GM21717 (cell line): ENCODE data around the gene NRN1.
"Not testable (repeated sequence)": the region's sequence is repeated elsewhere in the genome, so short reads cannot be mapped to it uniquely, and the experiment has no call there.

Experiments used
- ATAC-seq: cut with Tn5 transposase; IDR thresholded peaks from one replicate; pipeline ENCODE4 v1.9.1; 2021; ENCODE audit warnings: mild to moderate bottlenecking, moderate library complexity; ENCODE audit not compliant: unreplicated experiment

NRN1 gene, protein sequence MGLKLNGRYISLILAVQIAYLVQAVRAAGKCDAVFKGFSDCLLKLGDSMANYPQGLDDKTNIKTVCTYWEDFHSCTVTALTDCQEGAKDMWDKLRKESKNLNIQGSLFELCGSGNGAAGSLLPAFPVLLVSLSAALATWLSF

DNA sequence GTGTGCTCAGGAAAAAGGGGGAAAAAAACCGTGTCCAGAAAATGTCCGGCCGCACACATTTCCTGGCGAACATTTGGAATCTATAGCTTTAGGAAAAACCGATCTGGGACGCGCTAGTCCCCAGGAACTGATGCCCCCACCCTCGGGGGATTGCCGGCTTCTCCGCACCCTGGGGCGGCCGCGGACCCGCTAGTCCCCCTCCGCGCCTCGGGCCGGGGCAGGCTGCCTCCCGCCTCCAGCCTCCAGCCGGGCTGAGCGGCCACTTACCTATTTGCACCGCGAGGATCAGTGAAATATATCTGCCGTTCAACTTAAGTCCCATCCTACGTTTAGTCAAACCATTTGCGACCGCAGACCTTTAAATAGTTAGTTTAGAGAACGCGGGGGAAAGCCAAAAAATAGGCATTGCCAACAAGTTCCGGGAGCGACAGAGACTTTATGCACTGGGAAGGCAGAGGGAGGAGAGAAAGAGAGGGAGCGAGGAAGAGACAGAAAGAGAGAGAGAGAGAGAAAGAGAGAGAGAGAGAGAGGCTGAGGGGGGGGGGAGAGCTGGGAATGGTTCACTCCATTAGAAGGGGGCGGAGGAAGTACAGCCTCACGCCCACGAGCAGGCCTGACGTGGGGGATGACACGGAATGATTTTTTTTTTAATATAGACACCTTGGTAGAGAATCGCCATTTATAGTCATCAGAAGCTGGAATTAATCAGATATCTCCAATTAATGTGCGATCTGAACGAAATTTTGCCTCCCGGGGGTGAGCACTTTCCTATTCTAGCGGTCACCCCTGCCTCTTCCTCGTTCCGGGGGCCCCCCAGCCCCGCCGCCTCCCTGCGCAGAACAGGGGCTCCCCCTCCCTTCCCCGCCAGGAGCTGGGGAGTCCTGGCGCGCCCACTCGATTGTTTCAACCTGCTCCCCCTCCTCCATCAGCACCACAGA, at the start of gene NRN1:
TSS of gene NRN1 (minus strand) at position 498 of the 938 bp plus-strand sequence. CDS start at position 322, 176 bp downstream.
- no peak for ATAC-seq

DNA sequence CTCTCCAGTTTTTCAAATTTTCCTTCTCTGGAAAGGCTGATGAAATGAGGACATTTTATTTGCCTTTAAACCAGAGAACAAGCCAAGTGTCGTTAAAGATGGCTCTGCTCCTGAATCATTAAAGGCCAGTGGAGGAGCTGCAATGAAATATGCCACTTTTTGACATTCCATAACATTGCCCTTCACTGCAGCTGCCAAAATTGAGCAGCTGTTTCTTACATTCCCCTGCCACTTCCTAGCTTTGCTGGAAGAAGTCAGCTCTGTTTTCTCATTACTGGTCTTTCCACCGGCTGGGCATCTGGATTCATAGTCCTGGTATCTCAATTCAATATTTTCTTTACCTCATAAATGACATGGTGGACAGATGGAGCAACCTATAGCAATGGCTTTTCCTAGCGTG, 45.5 kb upstream of the NRN1 start:
- ATAC-seq: no peak

DNA sequence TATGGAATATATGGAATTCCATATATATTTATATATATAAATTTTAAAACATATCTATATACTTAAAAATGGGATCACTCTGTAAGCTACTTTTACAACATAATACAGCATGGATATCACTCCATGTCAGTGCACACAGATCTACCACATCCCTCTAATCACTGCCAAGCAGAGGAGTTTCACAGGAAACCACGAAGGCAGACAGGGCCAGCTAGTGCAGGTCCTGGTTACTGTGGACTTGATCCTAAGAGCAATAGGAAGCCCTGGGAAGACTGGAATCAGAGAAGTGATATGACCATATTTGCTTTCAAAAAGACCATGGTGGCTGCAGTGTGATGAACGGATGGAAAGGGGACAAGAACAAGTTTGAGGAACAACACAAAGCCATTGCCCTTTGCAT, 40.0 kb upstream of the NRN1 start:
- ATAC-seq: no peak

DNA sequence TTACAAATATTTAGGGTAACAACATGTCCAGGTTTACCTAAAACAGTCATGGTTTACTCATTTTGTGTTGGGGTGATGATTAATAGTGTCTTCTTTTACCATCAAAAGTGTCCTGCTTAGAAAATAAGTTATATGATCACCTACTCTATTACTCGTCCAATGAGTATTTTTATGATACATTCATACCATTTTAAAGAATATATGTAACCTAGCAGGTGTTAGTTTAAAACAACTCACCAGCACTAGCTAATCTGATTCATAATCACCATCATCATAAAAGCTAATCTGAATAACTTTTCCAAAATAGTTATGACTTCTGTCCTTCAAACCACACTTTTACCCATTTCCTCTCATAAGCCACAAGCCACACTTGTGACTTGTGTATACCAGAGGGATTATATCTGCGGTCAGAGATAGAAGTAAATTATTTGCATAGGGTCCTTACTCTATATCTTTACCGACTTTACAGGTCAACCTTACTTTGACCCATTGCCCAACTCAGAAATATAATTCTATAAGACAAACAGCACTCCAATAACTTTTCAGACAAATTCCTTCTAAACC, 33.3 kb upstream of the NRN1 start:
- ATAC-seq: no peak

DNA sequence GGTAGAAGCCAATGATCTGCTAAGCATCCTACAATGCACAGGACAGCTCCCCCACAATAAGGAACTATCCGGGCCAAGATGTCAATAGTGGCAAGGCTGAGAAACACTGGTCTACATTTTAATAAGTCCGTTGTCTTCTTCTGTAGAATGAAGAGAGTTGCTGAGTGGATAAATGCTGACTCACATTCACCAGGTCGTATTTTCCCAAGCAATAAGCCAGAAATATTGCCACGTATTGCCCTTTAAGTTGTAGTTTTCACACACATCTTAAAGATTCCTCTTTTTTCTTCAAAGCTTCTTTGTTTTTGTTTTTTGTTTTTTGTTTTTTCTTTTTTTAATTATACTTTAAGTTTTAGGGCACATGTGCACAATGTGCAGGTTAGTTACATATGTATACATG, 30.5 kb upstream of the NRN1 start:
- no peak for ATAC-seq

DNA sequence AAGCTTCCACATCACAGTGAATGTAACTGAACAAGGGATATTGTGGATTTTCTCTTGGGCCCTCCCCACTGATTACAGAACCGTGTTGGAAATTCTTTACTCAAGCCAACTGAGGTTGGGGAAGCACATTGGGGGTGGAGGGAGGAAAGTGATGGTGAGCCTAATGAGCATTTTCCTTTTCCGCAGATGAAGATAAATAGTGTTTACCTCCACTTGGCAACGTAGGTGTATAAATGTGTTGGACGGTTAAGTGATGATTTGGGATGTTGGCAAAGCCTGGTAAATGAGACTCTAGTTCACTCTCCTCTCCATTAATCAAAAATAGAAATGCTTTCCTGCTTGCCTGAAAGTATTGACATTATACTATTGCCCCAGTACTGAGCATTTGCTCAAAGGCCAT, 27.1 kb upstream of the NRN1 start:
- no peak for ATAC-seq

DNA sequence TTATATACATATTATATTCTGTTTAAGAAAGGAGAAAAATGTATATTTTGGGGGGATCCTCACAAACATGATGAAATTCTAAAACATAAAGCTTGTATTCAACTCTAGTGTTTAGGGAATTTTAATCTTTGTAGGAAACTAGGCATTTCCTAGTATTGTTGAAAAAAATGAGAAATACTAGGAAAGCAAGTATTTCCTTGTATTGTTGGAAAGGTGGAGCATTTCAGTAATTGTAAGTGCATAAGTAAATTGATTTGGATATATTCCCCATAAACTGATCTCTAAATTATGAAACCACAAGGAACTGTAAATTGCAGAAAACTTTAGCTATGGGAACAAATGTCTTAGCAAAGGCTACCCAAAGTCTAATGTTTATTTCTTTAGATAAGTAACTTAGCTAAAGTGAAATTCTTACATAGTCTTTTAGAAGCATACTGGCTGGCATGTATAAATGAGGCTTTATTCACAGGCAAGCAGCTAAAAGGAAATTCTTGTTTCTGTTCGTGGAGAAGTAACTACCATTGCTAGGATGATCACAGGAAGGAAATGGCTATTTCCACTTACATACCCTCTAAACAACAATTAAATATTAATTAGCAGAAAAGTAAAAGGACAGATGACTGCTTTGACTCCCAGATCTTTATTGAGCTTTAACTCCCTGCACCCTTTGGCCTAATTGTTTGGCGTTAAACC, 19.9 kb upstream of the NRN1 start:
- ATAC-seq: no peak

DNA sequence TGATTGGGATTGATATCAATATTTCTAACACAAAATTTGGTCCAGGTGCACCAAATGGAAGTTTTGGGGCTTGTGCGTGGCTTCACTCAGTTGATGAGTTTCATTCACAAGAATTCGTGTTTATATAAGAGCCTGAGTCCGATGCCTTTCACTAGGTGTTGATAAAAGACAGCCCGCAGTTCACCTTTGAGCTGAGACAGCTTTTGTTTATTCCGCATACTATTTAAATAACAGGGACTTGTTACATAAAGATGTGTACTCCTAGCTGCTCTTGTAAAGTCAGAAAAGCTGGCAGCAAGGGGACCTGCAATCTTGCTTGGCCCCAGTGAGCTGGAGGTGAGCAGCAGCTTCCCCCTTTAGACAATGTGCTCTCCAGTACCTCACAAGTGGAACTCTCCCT, 19.0 kb upstream of the NRN1 start:
- ATAC-seq: no peak

DNA sequence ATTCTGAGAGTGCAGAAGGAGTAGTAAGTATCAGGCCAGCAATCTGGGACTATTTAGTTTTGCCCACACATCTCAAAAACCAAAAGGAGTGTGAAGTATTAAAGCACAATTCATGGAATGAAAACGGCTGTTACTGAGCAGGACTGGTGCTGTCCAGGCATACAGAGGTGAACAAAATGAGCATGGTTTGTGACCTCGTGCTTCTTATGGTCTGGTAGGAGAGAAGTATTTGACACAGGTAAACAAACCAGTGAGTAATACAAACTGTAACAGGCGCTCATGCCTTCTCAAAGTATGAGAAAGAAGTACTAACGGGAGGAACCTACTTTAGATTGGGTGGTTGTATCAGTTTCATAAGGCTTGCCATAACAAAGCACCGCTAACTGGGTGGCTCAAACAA, 17.5 kb upstream of the NRN1 start:
- ATAC-seq: no peak

DNA sequence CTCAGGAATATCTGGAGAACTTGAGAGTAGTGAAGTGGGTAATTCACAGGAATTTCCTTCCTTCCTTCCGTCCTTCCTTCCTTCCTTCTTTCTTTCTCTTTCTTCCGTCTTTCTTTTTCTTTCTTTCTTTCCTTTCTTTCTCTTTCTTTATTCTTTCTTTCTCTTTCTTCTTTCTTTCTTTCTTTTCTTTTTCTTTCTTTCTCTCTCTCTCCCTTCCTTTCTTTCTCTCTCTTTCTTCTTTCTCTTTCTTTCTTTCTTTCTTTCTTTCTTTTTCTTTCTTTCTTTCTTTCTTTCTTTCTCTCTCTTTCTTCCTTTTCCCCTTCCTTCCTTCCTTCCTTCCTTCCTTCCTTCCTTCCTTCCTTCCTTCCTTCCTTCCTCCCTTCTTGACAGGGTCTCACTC, 16.1 kb upstream of the NRN1 start:
- ATAC-seq: not testable (repeated sequence)

DNA sequence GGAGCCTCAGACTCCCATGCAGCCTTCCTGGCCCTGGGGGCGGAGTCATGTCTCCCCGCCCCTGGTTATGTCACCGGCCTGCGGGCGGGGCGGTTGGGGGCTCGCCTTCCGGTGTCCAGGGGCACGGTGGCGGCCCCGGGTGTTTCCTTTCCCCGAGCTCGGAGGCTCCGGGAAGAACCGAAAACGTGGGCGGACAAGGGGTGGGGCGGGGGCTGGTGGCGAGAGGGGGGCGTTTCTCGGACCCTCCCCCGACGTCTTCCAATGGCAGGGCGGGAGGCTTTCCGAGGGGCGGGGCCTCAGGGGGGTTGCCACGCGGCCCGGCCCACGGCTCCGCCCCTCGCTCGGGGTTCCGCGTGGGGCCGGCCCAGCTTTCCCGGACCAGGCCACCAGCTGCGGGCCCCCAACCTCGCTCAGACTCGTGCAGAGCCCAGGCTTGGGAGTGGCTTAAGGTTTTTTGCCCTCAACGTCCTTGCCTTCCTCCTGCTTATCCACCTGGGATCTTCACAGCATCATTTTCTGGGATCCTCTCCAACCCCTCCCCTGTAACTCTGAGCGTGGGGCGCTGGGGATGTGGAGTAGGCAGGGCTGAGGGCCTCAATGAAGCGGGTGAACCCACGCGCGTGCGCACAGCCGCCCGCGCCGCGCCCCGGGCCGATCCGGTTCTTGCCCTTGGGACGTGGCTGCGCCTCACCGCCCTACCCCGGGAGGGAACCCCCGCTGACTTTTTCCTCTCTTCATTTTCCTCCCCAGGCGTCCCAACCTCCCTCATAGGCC, 2.1 kb upstream of the NRN1 start:
- peak; percentile 70 for ATAC-seq

DNA sequence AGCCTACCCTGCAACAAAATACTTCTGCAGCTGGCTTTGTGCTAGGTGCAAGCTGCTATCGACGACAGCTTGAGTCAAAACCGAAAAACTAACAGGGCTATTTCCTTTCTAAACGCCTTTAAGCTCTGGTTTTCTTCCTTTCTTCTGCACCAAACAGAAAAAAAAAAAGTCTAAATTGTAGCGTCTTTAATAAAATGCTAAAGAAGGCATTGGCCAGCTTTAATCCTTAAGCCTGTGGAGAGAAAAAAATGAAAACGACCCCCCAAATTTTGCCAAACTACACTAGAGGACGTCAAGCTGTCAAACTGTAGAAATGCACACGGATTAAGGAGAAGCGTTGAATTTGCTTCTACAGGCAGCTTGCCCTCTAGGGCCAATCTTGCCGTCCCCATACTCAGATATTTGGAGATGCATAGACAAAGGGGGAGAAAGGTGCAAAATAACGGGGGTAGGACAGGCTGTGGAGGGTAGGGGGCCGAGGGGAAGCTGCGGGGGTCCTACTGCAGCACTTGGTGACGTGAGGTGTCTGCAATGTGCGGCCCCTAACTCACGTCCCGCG, 1.4 kb upstream of the NRN1 start:
- ATAC-seq: peak; percentile 11

DNA sequence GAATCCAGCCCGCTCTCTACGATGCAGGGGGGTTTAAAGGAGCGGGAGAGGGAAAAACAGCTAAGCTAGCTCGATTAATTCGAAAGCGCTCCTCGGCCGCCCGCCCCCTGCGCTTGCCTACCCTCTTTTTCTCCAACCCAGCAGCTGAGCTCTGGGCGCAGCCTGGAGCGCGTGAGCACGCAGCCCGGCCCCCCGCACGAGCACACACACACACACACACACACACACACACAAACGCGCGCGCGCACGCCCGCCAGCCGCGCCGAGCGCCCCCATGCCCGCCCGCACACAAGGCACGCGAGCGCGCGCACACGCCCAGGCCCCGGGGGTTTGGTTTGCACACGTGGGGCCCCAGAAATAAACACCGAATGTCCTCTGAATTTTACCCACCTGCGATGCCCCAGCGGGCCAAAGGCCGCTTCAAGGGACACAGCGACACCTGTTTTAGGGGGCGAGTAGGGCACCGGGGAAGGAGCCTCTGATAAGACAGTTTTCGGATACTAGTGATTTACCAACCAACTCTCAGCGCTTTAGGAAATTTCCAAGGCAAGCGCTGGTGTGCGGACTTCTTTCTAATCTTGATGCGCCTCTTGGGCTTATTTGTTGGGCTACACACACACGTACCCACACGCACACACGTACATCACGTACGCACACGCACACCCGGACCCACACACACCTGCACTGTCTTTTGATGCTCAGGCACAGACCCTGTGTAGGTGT, 802 bp upstream of the NRN1 start:
- ATAC-seq: no peak

DNA sequence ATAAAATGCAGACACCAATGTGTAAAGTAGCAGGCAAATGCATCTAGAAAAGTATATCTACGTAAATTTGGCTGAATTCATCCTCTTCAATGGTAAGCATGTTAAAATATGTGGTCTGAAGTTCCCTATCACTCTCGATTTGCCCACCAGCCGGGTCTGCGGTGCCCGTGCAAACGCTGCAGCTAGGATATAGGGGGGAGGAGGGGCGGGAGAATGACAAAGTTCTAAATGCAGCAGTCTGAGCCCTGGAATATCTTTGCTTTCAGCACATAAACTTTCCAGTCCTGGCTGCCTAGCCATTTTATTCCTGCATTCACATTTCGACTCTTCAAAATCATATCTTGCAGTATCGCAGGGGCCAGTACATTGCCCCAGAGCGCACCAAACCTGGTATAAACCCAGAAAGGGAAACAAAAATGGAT, 708 bp downstream of the NRN1 start:
- ATAC-seq: no peak

DNA sequence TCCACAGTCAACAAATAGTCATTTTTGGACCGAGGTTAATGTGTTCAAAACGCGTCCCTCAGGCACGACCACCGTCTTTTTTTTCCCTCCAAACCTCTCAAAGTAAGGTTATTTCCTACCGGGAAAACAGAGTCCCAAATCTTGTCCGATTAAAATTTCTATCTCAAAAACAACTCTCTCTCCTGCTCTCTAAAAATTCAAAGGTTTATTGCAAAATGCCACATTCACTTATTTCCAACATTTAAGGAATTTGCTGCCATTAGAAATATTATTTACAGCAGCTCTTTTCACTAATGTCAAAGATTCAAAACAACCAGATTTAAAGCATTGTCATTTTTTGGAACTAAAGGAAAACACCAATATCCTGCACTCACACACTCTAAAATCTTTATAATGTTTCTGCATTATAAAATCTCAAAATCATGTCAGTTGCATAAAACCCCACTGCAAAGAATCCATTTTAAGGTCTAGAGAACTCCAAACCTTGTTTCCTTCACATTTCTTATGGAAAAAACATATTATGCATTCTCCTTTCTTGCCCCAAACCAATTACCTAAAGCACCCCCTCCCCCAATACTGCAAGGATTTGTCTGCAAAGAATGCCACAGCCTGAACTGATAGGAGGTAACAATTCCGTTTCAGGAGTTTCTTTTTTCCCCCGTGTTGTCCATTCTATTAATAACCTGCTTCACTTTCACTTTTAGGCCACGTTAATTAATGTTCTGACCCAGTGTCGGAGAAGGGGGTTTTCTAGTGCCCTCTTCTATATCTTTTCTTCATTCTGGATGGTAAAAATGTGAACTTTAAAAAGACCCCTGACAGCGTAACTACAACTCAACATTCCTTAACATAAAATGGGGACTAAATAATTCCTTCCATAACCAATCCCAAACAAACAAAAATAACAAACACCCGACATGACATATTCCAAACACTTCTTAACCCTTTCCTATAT, 1.4 kb downstream of the NRN1 start:
- ATAC-seq: no peak

DNA sequence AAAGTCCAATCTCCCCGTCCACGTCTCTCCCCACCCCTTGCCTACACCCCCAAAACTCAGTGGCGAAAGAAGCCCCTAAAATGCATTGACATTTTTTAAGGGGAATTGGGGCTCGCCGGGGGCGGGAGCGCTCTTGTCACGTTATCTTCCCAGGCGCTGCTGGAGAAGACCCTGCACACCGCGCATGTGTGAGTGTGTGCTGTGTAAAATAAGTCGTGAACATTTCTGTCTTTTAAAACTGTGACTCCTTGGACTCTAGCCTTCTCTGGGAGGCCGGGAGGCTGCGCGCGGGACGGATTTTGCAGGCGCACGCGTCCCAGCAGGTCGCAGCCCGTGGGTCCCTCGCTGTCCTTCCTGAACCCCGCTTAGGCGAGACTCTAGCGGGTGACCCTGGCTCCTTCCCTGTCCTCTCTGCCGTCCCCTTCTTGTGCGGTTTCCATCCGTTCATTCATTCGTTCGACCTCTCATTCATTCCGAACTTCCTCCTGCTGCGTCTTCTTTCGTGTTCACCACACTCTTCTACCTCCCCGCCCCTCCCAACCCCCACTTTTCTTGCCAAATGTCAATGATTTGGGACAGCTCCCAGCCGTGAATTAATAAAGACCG, 2.2 kb downstream of the NRN1 start:
- ATAC-seq: no peak

DNA sequence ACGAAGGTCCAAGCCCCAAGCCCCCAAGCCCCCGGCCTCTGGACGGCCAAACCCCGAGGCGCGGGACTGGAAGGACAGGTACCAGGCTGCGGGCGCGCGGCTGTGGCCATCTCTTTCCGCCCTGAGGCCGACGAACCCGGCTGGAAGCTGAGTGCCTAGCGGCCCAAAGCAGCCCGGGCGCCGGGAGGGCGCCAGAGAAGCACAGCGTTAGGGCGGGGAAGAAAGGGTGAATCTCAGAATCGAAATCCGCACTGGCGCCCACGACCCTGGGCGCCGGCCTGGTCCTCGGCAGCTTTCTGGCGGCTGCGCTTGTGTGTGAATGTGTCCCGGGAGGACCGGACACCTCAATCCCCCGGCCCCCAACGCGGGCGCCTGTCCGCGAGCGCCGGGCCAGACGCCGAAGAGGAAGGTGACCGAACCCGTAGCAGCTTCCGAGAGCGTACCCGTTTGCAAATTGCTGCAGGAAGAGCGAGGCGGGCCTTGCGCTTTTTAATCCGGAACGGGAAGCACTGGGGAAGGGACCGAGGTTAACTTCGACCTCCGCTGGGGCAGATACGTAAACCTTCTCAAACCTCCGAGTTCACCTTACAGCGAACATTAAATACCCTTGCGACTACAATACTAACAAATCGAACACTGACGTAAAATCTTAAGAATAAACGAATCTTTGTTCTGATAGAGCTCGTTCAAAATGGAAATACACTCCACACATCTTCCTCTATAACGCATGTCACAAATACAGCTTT, 2.9 kb downstream of the NRN1 start:
- no peak for ATAC-seq
